AML-193 (cell line): ENCODE results near the gene PRKAR2B.

Experiments used
- DNase-seq, 2 experiments: peaks; one replicate each; lab custom pipeline; 2025; lab: John Stamatoyannopoulos, UW

PRKAR2B gene

DNA sequence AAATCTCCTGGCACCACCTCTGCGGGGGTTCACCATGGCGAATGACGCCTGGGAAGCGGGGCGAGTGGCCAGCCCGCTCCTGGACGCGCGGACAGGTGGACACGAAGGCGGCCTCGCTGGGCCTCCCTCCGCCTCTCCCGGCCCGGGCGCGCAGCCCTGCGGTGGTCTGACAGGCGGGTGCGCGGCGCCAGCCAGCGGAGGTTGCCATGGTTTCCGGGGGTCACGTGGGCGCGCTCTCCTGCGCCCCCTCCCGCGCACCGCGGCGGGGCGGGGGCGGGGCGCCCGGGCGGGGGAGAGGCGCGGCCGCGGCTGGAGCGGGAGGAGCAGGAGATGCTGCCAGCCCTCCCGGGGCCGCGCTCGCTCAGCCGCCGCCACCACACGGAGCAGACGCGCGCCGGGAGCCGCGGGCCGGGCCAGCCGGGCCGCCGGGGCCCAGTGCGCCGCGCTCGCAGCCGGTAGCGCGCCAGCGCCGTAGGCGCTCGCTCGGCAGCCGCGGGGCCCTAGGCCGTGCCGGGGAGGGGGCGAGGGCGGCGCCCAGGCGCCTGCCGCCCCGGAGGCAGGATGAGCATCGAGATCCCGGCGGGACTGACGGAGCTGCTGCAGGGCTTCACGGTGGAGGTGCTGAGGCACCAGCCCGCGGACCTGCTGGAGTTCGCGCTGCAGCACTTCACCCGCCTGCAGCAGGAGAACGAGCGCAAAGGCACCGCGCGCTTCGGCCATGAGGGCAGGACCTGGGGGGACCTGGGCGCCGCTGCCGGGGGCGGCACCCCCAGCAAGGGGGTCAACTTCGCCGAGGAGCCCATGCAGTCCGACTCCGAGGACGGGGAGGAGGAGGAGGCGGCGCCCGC, at the start of gene PRKAR2B:
Gene PRKAR2B (plus strand): TSS at position 359 of the 848 bp plus-strand sequence. CDS start 203 bp downstream, at position 562.
- peak; percentile 41 to 44 for DNase-seq

DNA sequence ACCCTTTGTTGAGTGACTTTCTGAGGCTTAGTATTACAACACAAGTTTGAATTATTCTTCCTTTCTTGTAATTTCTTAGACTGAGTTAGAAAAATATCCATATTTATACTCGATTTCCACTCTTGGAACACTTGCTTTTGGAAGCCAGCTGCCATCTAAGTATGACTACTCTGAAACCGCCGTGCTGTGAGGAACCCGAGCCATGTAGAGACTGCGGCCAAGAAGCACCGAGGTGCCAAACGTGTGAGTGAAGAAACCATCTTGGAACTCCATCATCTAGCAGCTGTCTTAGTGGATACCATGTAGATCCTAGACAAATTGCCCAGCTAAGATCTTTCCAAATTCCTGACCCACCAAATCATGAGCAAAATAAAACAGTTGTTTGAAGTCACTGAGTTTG, 49.7 kb upstream of the PRKAR2B start:
- DNase-seq: no peak

GRCh38 chr7:106997487-106998271, 46.8 kb upstream of the PRKAR2B start:
- no peak for DNase-seq

- DNase-seq: peak; percentile 31 to 36
Measured at GRCh38 chr7:106999023-106999422, 45.5 kb upstream of the PRKAR2B start.

- no peak for DNase-seq
Measured at GRCh38 chr7:107001490-107001889, 43.0 kb upstream of the PRKAR2B start.

GRCh38 chr7:107002126-107002525, 42.4 kb upstream of the PRKAR2B start:
- DNase-seq: no peak

DNA sequence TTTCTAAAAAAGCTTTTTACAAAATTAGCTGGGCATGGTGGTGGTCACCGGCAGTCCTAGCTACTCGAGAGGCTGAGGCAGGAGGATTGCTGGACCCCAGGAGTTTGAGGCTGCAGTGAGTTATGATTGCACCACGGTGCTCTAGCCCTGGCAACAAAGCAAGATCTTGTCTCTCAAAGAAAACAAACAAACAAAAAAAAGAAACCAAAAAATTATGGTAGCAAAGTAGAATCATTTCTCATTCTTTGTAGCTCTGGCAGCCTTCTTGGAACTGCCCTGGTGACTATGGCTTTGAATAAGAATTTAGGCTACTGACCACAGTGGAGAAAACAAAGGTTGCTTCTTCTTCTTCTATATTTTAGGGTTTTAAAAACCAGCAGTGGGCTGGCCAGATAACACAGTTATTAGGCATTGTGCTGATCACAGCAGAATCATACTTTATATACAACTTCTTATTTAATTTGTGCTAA, 41.9 kb upstream of the PRKAR2B start:
- DNase-seq: no peak

GRCh38 chr7:107007007-107007891, 37.3 kb upstream of the PRKAR2B start:
- DNase-seq: no peak

GRCh38 chr7:107007892-107008287, 36.6 kb upstream of the PRKAR2B start:
- DNase-seq: no peak

DNA sequence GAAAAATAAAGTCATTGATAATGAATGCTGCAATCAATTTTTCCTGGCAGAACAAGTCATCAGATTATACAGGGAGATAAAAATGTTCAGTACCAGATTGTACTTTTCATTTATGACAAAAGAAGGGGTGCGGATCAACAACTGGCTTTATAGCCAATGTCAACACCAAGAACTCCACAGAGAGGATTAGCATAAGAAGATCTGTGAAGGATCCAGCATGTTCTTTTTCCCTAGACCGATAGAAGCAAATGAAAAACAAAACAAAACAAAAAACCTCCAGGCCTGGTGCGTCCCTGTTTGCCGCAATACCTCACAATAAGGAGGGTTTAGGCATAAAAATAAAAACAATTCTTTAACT, 34.7 kb upstream of the PRKAR2B start:
- no peak for DNase-seq

- no peak for DNase-seq
Measured at GRCh38 chr7:107012691-107013090, 31.8 kb upstream of the PRKAR2B start.

DNA sequence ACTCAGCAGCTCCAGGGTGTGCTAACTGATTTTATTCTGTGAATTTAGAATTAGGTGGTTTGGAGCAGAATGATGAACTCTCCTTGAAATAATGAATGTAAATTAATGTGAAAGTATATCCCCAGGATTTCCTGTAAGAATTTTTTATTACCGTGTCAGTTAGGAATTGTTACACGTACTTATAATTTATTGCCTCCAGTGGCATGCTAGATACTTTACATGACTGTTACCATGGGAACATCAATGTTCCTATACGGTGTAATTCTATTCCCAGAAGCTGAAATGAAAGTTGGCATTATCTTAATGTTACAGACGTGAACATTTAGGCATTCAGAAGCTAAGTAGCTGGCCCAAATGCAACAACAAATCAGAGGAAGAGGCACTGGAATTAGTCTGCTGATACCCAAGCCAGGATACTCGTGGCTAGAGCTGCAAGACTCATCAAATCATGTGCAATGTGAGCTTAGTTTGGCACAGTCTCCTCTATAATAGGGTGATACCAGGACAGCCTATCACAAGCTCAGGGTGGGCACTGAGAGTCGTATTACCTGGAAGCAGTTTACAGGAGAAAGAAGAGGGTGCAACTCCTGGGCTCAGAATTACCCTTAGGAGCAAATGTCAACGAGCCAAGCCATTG, 30.0 kb upstream of the PRKAR2B start:
- DNase-seq: no peak

DNA sequence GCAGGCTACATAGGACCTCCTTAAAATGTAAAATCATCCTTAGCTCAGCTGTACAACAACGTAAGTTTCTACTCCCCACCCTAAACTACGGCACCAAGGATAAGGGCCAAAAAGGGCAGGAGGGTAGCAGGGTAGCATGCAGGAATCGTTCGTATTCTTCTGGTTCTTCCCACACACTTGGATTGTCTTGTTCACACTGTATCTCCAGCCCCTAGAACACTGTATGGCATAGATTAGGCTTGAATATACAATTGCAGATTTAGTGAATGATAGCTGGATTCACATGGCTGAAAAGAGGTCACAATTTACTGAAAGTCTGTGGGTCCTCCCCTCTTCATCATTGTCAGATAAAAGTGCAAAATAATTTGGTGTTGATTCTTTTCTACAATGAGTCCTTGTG, 28.2 kb upstream of the PRKAR2B start:
- no peak for DNase-seq

GRCh38 chr7:107017965-107018719, 26.4 kb upstream of the PRKAR2B start:
- DNase-seq: no peak

DNA sequence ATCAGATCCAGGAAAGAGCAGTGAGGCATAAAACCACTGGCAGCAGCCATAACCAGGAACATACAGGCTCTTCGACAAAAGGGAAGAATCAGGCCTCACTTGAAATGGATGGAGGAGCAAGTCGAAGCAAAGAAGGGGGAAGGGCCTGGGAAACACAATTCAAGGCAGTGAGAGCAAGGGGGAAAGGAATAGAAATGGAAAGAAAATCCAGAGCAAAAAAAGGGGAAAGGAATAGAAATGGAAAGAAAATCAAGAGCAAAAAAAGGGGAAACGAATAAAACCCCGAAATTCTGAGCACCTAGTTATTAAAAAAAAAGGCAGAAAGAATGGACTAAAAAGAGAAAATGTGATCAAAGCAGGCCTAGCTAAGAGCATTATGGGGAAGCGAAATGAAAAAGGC, 24.1 kb upstream of the PRKAR2B start:
- DNase-seq: no peak

DNA sequence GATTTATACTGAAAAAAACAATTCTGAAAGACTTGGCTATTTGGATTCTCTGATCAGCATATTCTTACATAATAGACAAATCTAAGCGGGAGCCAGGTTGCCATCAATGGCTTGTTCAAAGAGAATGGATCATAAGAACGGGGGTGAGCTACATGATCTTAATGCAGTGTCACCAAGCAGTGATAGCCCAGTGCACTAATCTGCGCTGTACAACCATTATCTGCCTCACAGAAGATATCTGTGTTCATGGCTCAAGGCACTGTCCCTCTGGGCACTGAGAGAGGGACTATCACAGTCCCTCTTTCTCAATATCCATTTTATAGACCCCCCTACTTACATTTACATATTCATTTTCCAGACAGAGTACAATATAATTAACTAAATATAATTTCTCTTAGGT, 22.9 kb upstream of the PRKAR2B start:
- no peak for DNase-seq

GRCh38 chr7:107023522-107024151, 20.9 kb upstream of the PRKAR2B start:
- no peak for DNase-seq

DNA sequence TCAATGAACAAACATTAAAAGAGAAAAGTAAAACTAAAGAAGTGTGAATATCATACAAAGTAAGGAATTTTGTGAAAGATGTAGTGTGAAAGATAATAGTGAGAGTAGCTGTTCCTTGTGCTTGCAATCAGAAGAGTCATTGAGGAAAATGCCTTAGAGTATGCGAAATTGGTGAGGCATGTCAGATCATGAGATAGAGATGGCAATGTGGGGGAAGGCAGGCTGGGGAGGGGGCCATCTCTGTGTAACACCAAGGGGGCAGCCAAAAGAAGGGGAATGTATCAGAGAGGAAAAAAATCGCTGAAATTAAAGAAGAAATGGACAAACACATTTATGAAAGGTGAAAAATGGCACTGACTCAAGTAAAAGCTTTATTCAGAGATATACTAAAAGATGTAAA, 19.6 kb upstream of the PRKAR2B start:
- DNase-seq: no peak

DNA sequence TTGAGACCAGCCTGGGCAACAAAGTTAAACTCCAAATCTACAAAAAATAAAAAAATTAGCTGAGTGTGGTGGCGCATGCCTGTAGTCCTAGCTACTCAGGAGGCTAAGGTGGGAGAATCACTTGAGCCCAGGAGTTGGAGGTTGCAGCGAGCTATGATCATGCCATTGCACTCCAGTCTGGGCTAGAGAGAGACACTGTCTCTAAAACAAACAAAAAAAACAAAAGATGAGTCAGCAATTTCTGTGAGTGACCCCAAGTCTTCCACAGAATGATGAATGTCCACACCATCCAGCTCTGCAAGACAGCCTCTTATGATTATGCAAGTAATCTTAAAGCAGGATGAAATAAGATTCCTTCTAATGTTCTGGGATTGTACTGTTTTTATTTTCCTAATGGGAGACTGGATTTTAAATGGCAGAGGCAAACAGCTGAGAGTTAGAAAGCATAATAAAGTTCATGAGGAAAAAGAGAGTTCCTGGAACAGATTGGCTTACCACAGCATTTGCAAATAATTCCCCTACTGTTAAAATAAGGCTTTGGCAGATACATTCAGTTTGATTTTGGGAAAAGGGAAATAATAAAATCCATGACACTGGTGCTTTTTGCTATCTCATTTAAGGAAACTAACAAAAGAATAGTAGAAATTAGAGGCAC, 18.9 kb upstream of the PRKAR2B start:
- peak; percentile 16 to 24 for DNase-seq

DNA sequence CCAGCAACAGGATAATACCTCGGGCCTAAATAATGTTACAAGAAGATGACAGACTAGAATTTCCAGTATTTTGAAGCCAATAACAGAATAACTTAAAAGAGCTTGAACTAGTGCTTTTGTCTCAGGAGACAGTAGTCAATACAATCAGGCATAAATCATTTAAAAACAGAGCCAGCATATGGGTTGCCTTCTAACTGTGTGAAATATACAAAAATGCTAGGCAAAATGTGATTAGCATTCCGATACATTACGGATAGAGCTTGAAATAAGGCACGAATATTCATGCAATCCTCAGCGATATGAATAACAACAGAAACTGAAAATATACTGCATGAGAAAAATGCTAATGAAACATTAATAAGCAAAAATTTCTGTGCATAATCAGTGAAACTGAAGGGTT, 18.3 kb upstream of the PRKAR2B start:
- no peak for DNase-seq
